Measurements from ENCODE around the gene FBXO27.

GRCh38 chr19:39052846-39053245, 20.5 kb upstream of the FBXO27 start:
- TF ChIP-seq CREB1 (IDR thresholded peaks at IDR 0.05; ENCODE audit: low read depth) (no peak), TAF1 (IDR thresholded peaks at IDR 0.05; ENCODE audit: low read depth) (no peak), REST (IDR thresholded peaks at IDR 0.05; ENCODE audit: low read depth) (no peak), YY1 (IDR thresholded peaks at IDR 0.05; ENCODE audit: low read depth) (no peak), MAX (IDR thresholded peaks at IDR 0.05) (no peak), RAD21 (IDR thresholded peaks at IDR 0.05; ENCODE audit: low read depth) (no peak), EP300 (IDR thresholded peaks at IDR 0.05; ENCODE audit: borderline replicate concordance) (no peak), TEAD4 (IDR thresholded peaks at IDR 0.05) (no peak), ZBTB7A (IDR thresholded peaks at IDR 0.05; ENCODE audit: low read depth) (no peak), FOXM1 (IDR thresholded peaks at IDR 0.05; ENCODE audit: borderline replicate concordance, low read depth) (no peak), EGR1 (IDR thresholded peaks at IDR 0.05) (no peak), NFIC (IDR thresholded peaks at IDR 0.05) (no peak), CEBPB (IDR thresholded peaks at IDR 0.05) (no peak), TCF12 (IDR thresholded peaks at IDR 0.05; ENCODE audit: low read depth) (no peak)

All from Ishikawa (cell line).